COLO668 (cell line): ENCODE measurements around the gene AKT3.

Experiments
- DNase-seq: peaks from one replicate; lab custom pipeline; 2025; ENCODE audit not compliant: unreplicated experiment; lab: John Stamatoyannopoulos, UW

The AKT3 gene

DNA sequence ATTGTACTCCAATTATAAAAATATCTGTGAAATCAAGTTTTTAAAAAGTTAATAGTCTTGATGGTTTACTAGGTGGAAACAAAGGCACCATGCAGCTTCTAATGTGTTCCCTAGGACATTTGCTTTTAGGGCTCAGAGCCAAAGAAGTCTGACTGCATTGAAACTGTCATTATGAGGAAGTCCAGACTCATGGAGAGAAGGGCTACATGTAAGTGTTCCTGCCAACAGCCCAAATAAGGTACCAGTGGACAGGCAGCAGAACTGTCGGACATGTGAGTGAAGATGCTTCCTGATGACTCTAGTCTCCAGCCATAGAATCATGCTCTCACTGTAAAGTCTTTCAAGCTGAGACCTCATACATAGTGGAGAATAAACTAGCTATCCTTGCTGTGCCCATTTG, 287.6 kb downstream of the AKT3 start:
- no peak for DNase-seq

DNA sequence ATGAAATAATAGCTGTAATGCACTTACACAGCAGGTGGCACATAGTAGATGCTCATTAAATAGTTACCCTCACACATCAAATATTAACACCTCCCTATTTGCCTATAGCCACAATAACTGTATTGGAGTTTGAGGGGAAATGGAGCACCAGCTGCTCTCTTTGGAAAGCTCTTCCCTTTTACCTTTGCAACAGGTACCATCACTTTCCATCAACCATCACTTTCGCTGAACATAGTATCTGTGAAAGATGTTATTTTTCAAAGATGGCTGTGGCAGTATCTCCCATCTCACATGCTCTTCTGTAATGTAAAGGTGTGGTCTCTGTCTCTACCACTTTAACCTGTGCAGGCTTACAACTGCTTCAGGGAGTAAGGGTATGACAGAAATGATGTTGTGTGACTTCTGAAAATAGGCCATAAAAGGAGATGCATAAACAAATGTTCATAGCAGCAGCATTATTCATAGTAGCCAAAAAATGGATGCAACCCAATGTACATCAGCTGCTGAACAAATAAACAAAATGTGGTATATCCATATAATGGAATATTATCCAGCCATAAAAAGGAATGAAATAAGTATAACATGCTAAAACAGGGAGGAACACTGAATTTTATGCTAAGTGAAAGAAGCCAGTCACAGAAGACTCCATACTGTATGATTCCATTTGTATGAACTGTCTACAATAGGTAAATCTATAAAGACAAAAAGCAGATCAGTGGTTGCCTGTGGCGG, 288.3 kb downstream of the AKT3 start:
- no peak for DNase-seq

DNA sequence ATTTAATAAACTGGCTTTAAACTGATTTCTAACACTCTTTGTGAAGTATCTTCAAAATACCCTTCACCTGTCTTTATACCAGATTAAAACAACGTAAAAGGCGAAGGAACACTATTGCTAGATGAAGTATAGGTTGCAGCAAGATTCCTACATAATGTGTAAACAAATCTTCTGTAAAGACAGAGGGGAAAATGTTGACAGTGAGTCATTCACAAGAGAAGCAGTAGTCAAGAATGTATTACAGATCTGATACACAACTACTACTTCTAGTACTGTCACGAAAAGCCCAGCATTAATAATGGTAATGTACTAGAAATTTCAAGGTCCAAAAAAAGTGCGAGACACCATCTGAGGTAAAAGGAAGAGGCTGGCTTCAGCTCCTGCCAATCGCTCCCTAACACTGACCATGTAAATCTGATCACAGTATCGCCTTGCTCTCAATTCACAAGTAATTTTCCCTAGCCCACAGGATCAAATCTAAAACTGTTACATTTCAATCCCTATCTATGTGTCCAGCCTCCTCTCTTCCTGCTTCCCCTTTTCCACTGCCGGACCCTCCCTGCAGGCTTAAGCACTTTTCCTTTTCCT, 290.4 kb downstream of the AKT3 start:
- DNase-seq, result no peak

DNA sequence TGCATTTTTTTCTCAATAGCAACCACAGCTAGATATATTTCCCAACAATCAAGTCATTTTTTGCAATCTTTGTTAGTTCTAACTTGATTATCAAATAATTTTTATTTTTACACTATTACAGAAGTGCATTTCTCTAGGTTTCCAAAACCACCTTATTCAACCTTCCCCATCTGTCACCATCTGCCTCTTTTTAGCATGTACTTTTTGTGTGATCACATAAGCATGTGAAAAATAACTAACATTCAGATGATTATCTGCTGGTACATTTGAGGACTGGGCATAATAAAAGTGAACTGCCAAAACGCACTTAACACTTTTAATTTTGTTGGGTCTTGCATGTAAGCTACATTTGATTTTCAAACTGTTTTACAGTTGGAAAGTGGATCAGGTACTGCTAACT, 291.5 kb downstream of the AKT3 start:
- no peak for DNase-seq

DNA sequence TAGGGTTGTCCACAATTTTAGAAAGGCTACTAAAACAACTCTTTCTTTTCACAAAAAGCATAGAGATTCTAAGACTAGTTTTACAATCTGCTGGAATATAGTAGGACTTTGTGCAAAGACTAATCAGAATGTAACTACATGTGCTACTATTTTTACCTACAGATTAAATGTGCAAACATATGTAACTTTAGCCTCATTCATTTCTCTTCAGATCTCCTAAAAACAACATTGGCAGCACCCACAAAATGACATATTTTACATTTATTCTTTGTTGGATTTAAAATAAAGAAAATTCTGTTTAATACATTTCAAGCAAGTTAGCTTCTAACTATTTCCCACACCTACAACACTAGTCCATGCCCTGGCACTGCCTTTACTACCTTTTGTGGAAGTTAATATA, 292.2 kb downstream of the AKT3 start:
- DNase-seq, result no peak

DNA sequence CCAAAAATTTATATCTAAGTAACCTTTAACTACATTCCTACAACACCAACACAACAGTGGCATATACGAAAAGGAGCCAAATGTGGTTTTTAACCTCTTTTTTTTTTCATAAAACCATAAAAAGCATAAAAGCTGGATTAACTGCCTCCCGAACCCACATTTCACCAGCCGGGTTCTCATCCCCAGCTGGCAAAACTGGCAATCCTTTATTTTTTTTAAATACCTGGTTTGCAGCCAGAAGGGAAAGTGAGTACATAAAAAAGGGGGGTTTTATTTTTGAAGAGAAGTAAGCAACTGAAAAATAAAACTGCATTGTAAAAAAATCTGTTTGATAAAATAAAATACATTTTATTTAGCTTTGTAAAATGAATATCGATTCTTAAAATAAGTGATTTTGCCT, 295.4 kb downstream of the AKT3 start:
- DNase-seq, result no peak

DNA sequence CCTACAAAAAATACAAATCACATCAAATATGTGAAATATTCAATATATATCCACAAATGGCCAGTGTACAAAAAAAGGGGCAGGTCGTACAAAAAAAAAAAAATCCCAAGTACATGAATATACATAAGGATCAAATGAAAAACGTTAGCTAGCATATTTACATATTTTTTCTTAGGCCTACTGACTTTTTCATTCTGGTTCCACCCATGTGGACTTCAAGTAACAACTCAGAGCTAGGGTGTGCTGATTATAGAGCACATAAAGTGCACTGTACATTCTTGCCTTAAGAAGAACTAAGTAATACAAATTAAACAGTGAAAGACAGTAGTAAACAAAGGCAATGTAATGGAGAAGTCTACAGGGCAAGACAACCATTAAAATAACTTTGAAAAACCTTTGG, 297.0 kb downstream of the AKT3 start:
- no peak for DNase-seq

DNA sequence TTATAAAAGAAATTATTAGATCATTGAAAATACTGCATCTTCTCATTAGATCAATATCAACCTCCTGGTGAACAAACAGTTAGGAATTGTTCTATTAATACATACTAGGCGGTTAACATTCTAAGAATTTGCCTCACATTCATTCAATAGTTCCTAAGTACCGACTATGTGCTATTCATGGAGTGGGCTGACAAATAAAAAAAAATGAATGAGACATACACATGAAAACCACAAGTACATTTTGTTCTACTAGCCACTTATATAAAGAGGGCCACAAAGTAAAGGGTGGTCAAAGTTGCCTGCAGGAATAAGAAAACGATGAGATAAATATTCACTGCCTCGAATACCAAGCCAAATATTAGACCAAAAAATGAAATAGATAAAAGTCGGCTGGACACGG, 299.8 kb downstream of the AKT3 start:
- no peak for DNase-seq

DNA sequence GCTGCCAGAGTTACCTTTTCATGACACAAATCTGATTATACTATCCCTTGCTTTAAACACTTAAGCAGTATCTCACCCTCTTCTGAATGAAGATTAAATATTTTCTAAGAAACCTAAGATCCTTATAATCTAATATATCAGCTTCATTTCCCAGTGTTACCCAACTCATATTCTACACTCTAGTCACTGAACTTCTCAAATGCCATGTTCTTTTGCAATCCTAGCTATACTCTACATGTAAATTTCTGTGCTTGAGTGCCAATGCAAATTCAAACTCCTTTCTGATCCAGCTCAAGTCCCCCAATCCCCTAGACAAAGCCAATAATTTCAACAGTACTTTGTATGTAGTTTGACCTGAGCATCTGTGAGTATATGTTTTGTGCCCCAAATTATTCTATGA, 300.3 kb downstream of the AKT3 start:
- DNase-seq, result no peak

DNA sequence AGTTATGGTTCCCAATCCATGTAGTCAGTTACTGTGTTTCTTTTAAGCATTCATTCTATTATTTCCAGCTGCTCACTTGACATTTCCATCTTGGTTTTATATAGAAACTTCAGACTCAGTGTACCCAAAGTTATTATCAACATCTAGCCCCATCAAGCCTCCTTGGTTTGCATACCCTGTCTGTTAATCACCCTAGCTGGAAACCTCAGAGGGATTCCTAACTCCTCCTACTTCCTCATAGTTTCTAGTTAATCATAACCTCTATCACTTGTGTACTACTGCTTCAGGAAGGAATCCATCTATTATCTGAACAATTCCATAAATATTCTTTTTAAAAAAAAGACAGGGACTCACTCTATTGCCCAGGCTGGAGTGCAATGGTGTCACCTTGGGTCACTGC, 300.9 kb downstream of the AKT3 start:
- no peak for DNase-seq

DNA sequence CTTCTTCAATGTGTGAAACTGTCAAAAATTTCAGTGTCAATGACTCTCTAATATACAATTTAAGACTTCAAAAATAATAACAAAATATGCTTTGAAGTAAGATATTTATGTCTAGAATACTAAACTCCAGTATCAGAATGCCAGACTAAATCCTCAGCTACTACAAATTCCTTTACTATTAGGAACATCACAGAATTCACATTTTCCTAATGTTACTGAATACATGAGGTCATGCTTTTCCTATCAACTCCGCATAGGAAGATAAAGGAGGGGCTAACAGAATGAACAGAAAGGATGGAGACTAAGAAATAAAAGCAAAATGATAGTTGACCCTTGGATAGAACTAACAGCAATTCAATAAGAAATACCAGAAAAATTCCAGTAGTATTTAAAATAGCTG, 301.5 kb downstream of the AKT3 start:
- no peak for DNase-seq

DNA sequence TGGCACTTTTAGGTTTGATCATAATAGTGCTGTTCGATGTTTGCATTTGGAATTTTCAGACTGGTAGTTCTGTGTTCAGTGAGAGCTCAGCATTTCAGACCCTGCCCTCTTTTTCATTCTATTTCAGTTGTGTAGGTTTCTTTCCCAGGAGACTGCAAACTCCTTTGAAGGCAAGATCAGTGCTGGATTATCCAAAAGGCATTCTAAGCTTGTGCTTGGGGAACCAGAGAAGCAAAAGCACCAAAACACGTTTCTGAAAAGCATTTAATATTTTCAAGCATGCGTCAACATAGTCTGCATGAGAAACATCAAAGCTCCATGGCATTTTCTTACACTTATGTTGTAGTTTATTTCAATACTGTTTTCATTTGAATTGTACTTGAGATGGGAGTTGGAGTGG, 302.2 kb downstream of the AKT3 start:
- no peak for DNase-seq

DNA sequence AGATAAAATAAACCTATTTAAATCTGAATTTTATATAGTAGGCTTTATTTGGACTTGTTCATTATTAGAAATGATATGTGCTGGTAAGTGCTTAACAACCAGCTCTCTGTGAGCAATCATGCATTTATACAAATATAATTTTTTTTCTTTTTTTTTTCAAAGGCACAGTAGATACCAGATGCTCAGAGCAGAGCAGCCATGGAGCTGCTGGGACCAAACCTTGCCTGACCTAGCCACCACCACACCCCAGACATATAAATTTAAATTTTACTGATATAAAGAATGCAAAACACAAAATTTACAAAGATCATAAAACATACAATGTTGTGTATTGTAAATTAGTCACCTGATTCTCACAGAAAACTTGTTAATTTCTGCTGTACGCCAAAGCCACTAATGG, 303.6 kb downstream of the AKT3 start:
- no peak for DNase-seq

DNA sequence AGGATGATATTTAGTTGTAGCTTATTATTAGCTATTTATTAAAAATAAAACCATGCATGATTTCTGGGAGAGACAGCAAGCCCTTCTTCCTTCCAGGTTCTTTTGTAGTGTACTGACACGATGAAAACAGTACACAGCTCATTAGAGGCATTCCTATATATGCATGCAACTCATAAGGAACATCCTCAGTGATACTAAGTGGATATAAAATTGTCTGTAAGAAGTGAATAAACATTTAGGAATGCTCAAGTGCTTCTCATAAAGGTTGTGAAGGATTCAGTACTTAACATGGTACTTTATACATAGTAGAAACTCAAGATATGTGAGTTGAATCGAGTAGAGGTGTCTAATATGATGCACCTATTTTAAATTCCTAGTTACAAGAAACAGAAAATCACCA, 306.5 kb downstream of the AKT3 start:
- DNase-seq, result no peak

DNA sequence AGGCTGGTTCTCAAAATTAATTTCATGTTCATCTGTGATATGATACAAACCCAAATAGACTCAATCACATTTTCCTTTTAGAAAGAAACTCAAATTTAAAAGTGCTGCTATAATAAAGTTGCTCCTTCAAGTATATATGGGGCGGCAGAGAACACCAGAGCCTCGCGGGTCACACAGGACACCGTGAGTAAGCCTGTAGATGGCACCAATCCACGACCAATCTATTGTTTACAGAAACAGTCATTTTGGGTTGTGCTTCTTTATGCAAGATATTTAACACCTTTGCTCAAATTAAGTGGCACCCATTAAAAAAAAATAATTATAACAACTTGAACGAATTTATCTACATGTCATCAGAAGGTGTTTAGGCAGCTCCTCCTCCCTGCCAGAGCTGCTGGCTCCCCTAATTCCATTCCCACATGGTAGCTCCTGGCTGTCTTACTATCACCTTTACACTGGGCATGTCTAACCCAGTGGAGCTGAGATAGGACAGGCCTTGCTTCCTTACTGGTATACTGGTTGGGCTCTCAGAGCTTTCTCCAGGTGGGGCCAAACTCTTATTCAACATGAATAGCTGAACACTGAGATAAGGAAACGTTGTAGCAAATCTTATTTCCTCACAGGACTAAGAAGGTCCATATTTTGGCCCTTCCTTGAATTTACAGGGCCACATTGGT, 307.2 kb downstream of the AKT3 start:
- no peak for DNase-seq

DNA sequence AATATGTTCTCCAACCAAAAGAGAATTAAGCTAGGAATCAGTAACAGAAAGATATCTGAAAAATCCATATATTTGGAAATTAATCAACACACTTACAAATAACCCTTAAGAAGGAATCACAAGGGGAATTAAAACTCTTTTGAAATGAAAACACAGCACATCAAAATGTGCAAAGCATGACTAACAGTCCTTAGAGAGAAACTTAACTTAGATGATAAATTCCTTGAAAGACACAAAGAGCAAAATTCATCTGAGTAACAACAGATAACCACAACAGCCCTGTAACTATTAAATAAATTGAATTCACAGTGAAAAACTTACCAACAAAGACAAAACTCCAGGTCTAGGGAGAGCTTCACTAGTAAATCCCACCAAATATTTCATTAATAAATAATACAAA, 310.4 kb downstream of the AKT3 start:
- DNase-seq, result no peak

DNA sequence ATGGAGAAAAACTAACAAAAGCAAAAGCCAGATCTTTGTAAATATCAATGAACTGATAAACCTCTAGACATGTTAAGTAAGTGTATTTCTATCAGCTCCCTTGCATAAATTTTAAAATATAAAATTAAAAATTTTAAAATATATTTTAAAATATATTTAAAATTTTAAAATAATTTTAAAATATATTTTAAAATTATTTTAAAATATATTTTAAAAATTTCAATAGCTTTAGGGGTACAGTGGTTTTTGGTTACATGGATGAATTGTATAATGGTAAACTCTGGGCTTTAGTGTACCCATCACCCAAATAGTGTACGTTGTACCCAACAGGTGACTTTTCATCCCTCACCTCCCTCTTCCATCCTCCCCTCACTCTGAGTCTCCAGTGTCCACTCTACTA, 315.0 kb downstream of the AKT3 start:
- no peak for DNase-seq

DNA sequence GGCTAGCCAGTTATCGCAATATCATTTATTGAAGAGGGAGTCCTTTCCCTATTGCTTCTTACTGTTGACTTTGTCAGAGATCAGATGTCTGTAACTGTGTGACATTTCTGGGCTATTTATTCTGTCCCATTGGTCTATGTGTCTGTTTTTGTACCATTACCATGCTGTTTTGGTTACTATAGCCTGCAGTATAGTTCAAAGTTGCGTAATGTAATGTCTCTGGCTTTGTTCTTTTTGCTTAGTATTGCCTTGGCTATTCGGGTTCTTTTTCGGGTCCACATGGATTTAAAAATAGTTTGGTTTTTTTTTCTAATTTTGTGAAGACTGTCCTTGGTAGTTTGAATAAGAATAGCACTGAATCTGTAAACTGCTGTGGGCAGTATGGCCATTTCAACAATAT, 320.5 kb downstream of the AKT3 start:
- DNase-seq, result no peak

DNA sequence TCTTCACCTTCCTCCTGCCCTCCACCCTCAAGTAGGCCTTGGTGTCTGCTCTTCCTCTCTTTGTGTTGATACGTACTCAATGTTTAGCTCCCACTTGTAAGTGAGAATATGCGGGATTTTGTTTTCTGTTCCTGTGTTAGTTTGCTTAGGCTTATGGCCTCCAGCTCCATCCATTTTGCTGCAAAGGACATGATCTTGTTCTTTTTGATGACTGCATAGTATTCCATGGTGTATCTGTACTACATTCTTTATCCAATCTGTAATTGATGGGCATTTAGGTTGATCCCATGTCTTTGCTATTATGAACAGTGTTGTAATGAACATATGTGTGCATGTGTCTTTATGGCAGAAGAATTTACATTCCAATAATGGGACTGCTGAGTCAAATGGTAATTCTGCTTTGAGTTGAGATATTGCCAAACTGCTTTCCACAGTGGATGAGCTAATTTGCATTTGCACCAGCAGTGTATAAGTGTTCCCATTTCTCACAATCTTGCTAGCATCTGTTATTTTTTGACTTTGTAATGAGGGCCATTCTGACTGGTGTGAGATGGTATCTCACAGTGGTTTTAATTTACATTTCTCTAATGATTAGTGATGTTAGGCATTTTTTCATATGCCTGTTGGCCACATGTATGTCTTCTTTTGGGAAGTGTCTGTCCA, 321.5 kb downstream of the AKT3 start:
- no peak for DNase-seq

DNA sequence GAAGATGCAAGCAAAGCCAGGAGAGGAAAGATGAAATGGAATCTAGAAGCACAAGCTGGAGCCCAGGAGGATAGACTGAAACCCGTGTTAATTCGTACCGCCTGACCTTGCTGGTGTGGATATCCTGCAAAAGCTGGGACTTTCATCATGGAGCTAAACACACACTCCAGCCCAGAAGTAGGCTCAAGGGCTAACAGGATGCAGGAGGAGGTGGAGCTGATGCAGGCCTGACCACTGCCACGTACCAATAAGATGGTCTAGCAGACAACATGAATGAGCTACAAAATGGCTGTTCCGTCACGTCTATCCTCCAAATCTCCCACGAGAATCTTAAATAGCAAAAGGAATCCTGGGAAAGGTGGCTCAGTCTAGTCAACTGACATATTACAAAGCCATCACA, 323.9 kb downstream of the AKT3 start:
- no peak for DNase-seq

DNA sequence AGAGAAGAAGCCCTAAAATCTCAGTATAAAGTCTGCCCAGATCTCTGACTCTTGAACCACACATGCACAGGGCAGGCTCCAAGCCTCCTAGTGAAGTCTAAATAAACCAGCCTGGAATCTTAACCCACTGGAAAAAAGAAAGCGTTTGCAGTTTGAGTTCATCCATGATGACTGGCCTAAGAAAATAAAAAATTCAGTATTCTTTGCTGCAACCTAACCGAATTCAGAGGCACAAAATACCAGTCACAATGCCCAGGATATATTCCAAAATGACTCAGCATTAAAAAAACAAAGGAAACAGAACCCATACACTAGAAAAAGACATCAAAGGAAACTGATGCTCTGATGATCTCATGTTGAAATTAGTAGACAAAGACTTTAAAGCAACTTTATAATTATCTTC, 325.0 kb downstream of the AKT3 start:
- DNase-seq, result no peak

DNA sequence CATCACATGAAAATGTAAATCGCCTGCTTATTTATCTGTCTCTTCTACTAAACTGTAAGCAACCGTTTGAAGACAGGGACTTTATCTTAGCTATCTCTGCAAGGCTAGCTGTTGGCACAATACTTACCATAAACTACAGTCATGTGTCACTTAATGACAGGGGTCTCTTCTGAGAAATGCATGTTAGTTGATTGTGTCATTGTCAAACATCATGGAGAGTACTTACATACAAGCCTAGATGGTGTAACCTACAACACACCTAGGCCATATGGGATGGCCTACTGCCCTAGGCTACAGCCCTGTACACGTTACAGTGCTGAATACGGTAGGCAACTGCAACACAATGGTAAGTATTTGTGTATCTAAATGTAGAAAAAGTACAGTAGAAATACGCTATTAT, 326.3 kb downstream of the AKT3 start:
- no peak for DNase-seq
